Common myeloid progenitor, CD34-positive (primary cell): Measurements from ENCODE around the gene TCP1.
A peak's percentile ranks its signal among the peaks of the same experiment; 100 is the strongest.
"Not testable (repeated sequence)": the region's sequence is repeated elsewhere in the genome, so short reads cannot be mapped to it uniquely, and the experiment has no call there.

Source experiments
- CTCF ChIA-PET: fragments of 350-600 bp; sonication (Branson Sonifier 250); formaldehyde crosslinking; loops from one replicate; lab custom pipeline; 2021; ENCODE audit warnings: antibody characterized with exemption; lab: Charles Lee
- POLR2A ChIA-PET: fragments of 350-600 bp; sonication (Branson Sonifier 250); formaldehyde crosslinking; loops from one replicate; lab custom pipeline; 2021; ENCODE audit warnings: antibody characterized with exemption; lab: Charles Lee
- DNase-seq, 3 donors: peaks; one replicate each; pipeline versions ENCODE4 v3.0.0 to v3.0.0-alpha.2; 2013
- H3K27ac ChIP-seq, 2 experiments: 1 replicate in 1 of 2; 2 replicates in 1 of 2; pipeline ENCODE4 v1.7.0; 2013; ENCODE audit warnings: inconsistent platforms in 2 of 2, low read length in 2 of 2, mild to moderate bottlenecking in 2 of 2, low read depth in 1 of 2, moderate library complexity in 1 of 2; ENCODE audit not compliant: severe bottlenecking in 2 of 2, insufficient read depth in 1 of 2, poor library complexity in 1 of 2
- H3K27me3 ChIP-seq, 5 experiments: replicated peaks in 2 of 5; 1 replicate in 3 of 5; 2 replicates in 2 of 5; pipeline versions ENCODE4 v1.6.1 to v1.7.0; 2013; ENCODE audit warnings: low read length in 4 of 5, mild to moderate bottlenecking in 2 of 5, moderate library complexity in 2 of 5, inconsistent platforms in 1 of 5; ENCODE audit not compliant: insufficient read depth in 5 of 5, control insufficient read depth in 4 of 5
- H3K36me3 ChIP-seq, 4 experiments: 1 replicate in 2 of 4; 2 replicates in 2 of 4; pipeline versions ENCODE4 v1.6.1 to v1.7.0; 2013; ENCODE audit warnings: low read length in 3 of 4, control low read depth in 1 of 4, mild to moderate bottlenecking in 1 of 4; ENCODE audit not compliant: control insufficient read depth in 4 of 4, insufficient read depth in 4 of 4
- H3K4me1 ChIP-seq, 4 experiments: 1 replicate in 3 of 4; 2 replicates in 1 of 4; pipeline versions ENCODE4 v1.6.1 to v1.7.1; 2013; ENCODE audit warnings: low read length in 3 of 4, mild to moderate bottlenecking in 3 of 4, control low read depth in 1 of 4, inconsistent platforms in 1 of 4, moderate library complexity in 1 of 4; ENCODE audit not compliant: control insufficient read depth in 4 of 4, insufficient read depth in 4 of 4; ENCODE audit errors: control extremely low read depth in 1 of 4
- H3K4me3 ChIP-seq, 7 experiments: 1 replicate in 4 of 7; 2 replicates in 3 of 7; pipeline versions ENCODE4 v1.5.1 to v1.7.0; 2013; ENCODE audit warnings: mild to moderate bottlenecking in 7 of 7, low read length in 6 of 7, moderate library complexity in 6 of 7, inconsistent platforms in 2 of 7, low read depth in 2 of 7, control low read depth in 1 of 7; ENCODE audit not compliant: insufficient read depth in 4 of 7, control insufficient read depth in 1 of 7; ENCODE audit errors: extremely low read depth in 1 of 7
- H3K9me3 ChIP-seq, 5 experiments: 1 replicate in 4 of 5; 2 replicates in 1 of 5; pipeline versions ENCODE4 v1.6.1 to v1.7.1; 2013; ENCODE audit warnings: low read length in 4 of 5, mild to moderate bottlenecking in 2 of 5, inconsistent platforms in 1 of 5, low read depth in 1 of 5, moderate library complexity in 1 of 5; ENCODE audit not compliant: control insufficient read depth in 4 of 5, insufficient read depth in 2 of 5; ENCODE audit errors: control extremely low read depth in 1 of 5
- WGBS: methylation state at CpG from one replicate; pipeline ENCODE4 v1.1.5; 2013; ENCODE audit not compliant: insufficient coverage; 5-methylcytosine and 5-hydroxymethylcytosine counted together

The TCP1 gene

DNA sequence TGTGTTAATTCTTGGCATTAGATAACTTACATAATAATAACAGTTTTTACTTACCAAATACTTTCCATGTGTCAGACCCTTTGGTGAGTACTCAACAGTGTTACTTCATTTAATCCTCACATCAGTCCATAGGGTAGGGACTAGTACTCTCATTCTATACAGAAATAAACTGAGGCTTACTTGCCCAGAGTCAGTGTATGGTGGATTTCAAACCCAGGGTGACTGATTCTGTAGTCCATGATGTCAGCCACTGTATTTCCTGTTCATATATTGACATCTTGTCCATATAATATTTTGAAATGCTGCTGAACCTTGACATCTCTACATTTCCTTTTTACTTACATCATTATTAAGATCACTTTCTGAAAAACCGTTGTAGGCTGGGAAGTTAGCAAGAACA, 8.2 kb upstream of the TCP1 start:
- no peak for DNase-seq
- WGBS = no CpG with 5 or more reads among the region's 1 CpG
- ChIA-PET POLR2A (no interaction called here), CTCF (no interaction called here)
- no peak overlapping the region for H3K4me3 ChIP-seq
- H3K36me3 ChIP-seq = peaks cover 16 to 59% (median 31%) of the 10 kb centered on the region in 4 experiments
- H3K27ac ChIP-seq = no peak overlapping the region
- H3K9me3 ChIP-seq = no peaks in the 10 kb centered on the region
- H3K4me1 ChIP-seq = peaks cover 0 to 2% (median 1%) of the 10 kb centered on the region in 4 experiments
- H3K27me3 ChIP-seq = no peaks in the 10 kb centered on the region

DNA sequence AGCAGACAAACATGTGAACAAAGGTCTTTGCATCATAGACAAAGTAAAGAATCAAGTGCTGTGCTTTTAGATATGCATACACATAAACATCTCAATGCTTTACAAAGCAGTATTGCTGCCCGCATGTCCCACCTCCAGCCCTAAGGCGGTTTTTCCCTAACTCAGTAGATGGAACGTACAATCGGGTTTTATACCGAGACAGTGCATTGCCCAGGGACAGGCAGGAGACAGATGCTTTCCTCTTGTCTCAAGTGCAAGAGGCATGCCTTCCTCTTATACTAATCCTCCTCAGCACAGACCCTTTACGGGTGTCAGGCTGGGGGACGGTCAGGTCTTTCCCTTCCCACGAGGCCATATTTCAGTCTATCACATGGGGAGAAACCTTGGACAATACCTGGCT, 5.6 kb upstream of the TCP1 start:
- H3K4me3 ChIP-seq, H3K27me3 ChIP-seq, H3K27ac ChIP-seq, POLR2A ChIA-PET, DNase-seq, CTCF ChIA-PET, H3K9me3 ChIP-seq: not testable (repeated sequence)
- Histone ChIP-seq H3K36me3 (peaks cover 18 to 57% (median 35%) of the 10 kb centered on the region in 4 experiments), H3K4me1 (peaks cover 7 to 22% (median 15%) of the 10 kb centered on the region in 4 experiments)
- 91% methylated on average over 4 of the region's 8 CpGs for WGBS

DNA sequence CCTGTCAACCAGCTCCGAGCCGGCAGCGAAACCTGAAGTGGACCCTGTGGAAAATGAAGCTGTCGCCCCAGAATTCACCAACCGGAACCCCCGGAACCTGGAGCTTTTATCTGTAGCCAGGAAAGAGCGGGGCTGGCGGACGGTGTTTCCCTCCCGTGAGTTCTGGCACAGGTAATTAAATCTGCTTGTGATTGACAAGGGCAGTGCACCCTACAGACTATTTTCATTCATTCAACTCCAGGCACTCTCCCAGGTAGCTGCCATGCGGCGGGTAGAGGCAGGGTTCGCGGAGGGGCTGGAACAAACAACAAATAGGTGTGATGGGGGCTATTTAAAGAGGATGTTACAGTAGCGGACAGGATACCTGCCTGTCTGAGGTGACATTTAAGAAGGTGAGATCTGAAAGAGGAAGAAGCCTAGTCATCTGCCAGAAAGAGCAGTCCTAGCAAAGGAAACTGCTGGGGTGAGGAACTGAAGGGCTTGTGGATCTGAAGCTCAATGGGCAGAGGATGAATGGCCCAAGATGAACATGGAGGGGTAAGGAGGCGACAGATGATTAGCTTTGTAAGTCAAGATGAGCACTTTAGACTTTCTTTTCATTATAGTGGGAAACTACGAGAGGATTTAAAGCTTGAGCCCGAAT, 1.7 kb upstream of the TCP1 start:
- H3K36me3 ChIP-seq = peaks cover 11 to 33% (median 25%) of the 10 kb centered on the region in 4 experiments
- H3K27me3 ChIP-seq = no peaks in the 10 kb centered on the region
- peak overlapping the region; percentile 79 to 91 for H3K27ac ChIP-seq
- H3K4me1 ChIP-seq = peaks cover 18 to 42% (median 29%) of the 10 kb centered on the region in 4 experiments
- ChIA-PET CTCF (interaction anchor here (1.0 to 7.1 kb wide), 10 partner anchors 9 to 101 kb away, joined by 3 to 43 read pairs (median 6); no protein-coding TSS in a partner anchor), POLR2A (interaction anchor here (0.8 to 2.1 kb wide), 7 partner anchors 9 to 105 kb away, joined by 3 to 11 read pairs (median 4); partner anchors contain the start of genes ACAT2 and SOD2)
- H3K4me3 ChIP-seq = peak overlapping the region; percentile 66 to 97 (median 94)
- DNase-seq = peak; percentile 7 to 41 (median 30)
- H3K9me3 ChIP-seq = no peaks in the 10 kb centered on the region
- WGBS = 29% methylated on average over 14 of the region's 18 CpGs

DNA sequence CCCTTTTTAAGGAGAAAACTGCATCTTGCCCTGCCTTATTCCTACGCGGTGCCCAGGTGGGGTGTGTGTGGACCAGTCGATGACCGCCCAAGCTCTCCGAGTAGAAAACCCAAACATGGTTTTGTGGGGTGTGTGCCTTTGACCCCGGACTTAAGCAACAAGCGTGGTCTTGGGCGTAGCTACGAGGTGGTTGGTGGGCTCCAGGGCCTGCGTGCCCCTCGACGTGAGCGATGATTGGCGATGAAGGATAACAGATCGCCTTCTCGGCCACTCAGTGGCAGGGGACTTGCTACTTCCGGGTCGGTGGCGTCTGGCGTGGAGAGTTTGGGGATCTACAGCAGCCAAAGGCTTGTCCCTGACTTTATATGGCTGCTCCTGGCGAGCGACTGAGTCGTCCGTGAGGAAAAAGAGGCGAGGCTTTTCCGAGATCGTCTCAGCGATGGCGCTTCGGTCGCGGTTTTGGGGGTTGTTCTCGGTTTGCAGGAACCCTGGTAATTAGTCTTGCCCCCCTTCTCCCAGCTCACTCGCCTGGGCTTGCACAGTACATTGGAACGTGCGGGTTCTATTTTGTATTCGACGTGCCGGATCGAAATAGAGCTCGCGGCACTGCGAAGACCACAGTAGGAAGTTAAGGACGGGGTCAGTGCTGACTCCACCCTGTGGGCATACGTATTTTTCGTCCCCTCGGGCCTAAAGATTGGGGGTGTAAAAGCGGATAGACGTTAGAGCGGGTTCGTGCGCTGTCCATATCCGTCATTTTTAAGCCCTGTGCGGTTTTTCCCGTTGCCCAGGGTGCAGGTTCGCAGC, 950 bp upstream of the TCP1 start, which contains the start of gene MRPL18:
TSS of gene MRPL18 (plus strand) at position 319 of the 807 bp plus-strand sequence. CDS start at position 440, 121 bp downstream.
- POLR2A ChIA-PET = interaction anchor here (0.8 to 2.1 kb wide), 7 partner anchors 8 to 104 kb away, joined by 3 to 11 read pairs (median 4); partner anchors contain the start of genes ACAT2 and SOD2
- CTCF ChIA-PET = interaction anchor here (0.7 to 7.1 kb wide), 13 partner anchors 8 to 666 kb away, joined by 3 to 43 read pairs (median 6); partner anchors contain the start of gene SOD2

DNA sequence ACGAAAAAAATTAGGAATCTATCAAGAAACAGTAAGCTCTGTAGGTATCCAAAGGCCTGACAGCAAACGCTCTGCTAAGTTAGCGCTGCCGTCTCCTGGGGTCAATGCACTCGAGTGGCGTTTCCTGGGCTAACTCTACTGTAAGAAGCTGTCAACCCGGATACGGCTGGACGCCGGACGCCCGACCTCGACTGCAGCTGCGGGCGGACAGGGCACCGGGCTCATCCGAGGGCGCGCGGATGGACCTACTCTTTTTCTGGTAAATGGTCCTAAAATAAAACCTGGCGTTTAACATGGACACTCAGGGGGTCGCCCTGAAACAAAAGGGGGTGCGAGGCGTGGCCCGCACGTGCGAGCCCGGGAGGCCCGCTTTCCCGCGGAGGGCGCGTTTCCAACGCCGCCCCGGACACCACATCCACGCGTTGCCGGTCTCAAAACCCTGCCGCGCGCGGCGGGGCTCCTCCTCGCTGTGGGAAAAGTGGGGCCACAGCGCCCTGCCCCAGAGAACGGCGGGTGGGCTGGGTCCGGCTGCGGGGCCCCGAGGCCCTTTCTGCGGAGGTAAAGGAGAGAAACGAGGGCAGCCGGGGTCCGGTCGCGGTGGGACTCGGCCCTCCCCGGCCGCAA, 537 bp downstream of the TCP1 start:
- Histone ChIP-seq H3K9me3 (no peaks in the 10 kb centered on the region), H3K4me1 (peaks cover 18 to 44% (median 29%) of the 10 kb centered on the region in 4 experiments), H3K27ac (peak overlapping the region; percentile 68 to 91), H3K36me3 (peaks cover 21 to 47% (median 33%) of the 10 kb centered on the region in 4 experiments), H3K4me3 (peak overlapping the region; percentile 66 to 97 (median 94)), H3K27me3 (no peaks in the 10 kb centered on the region)
- DNase-seq = peak; percentile 8 to 54 (median 34)
- WGBS = under 1% methylated on average over 53 of the region's 60 CpGs
- ChIA-PET CTCF (interaction anchor here (0.8 to 7.1 kb wide), 11 partner anchors 13 to 99 kb away, joined by 3 to 43 read pairs (median 4); no protein-coding TSS in a partner anchor), POLR2A (interaction anchor here (0.7 to 1.3 kb wide), 3 partner anchors 22 to 60 kb away, joined by 3 to 4 read pairs (median 3); no protein-coding TSS in a partner anchor)

More for the DNA sequence above, 950 bp upstream of the TCP1 start, which contains the start of gene MRPL18:
- H3K4me3 ChIP-seq = peak within 1 kb of the TSS; percentile 66 to 97 (median 94)
- DNase-seq = peak; percentile 96 to 98 (median 98)
- no peaks in the 10 kb centered on the region for H3K9me3 ChIP-seq
- under 1% methylated on average over 52 of the region's 56 CpGs for WGBS
- H3K36me3 ChIP-seq = peaks cover 11 to 40% (median 28%) of the 10 kb centered on the region in 4 experiments
- peaks cover 18 to 42% (median 29%) of the 10 kb centered on the region in 4 experiments for H3K4me1 ChIP-seq
- no peaks in the 10 kb centered on the region for H3K27me3 ChIP-seq
- peak within 1 kb of the TSS; percentile 79 to 91 for H3K27ac ChIP-seq

DNA sequence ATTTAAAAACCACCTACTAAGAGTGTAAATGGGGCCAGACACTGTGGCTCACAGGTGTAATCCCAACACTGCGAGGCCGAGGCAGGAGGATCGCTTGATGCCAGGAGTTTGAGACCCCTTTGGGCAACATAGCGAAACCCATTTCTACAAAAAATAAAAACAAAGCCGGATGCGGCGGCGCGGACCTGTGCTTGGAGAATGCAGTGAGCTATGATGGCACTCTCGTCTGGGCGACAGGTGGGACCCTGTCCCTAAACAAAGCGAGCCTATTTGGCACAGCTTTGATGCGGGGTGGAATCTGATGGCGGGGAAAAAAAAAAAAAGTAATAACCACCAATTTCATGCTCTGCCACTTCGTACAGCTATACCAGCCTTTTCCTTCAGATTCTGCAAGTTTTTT, 1.1 kb downstream of the TCP1 start:
- H3K27ac ChIP-seq = peak overlapping the region; percentile 68 to 91
- H3K9me3 ChIP-seq = no peaks in the 10 kb centered on the region
- 62% methylated on average over 10 of the region's 15 CpGs for WGBS
- CTCF ChIA-PET = interaction anchor here (0.8 to 7.1 kb wide), 9 partner anchors 13 to 99 kb away, joined by 3 to 43 read pairs (median 4); no protein-coding TSS in a partner anchor
- peaks cover 18 to 44% (median 29%) of the 10 kb centered on the region in 4 experiments for H3K4me1 ChIP-seq
- DNase-seq = no peak
- POLR2A ChIA-PET = interaction anchor here (0.7 kb wide), 1 partner anchor 59 kb away, joined by 3 read pairs; no protein-coding TSS in a partner anchor
- peak overlapping the region in 6 of 7 experiments; percentile 66 to 97 (median 92) for H3K4me3 ChIP-seq
- H3K27me3 ChIP-seq = no peaks in the 10 kb centered on the region
- H3K36me3 ChIP-seq = peaks cover 21 to 51% (median 36%) of the 10 kb centered on the region in 4 experiments
